H54 (cell line): Measurements from ENCODE around the gene NKD1.
"Not testable (repeated sequence)": the region's sequence is repeated elsewhere in the genome, so short reads cannot be mapped to it uniquely, and the experiment has no call there.

Experiments
- DNase-seq: peaks from one replicate; pipeline ENCODE4 v3.0.0; 2011; ENCODE audit warnings: low spot score, mixed read lengths; ENCODE audit not compliant: insufficient read length
- FAIRE-seq: peaks from 3 replicates; lab custom pipeline; 2011; peaks lifted over from hg19 to GRCh38; lab: Jason Lieb, UNC
- POLR2A ChIP-seq: IDR thresholded peaks from 2 replicates; pipeline ENCODE4 v1.6.1; 2011; ENCODE audit warnings: low read depth, mild to moderate bottlenecking, low read length

Gene NKD1

DNA sequence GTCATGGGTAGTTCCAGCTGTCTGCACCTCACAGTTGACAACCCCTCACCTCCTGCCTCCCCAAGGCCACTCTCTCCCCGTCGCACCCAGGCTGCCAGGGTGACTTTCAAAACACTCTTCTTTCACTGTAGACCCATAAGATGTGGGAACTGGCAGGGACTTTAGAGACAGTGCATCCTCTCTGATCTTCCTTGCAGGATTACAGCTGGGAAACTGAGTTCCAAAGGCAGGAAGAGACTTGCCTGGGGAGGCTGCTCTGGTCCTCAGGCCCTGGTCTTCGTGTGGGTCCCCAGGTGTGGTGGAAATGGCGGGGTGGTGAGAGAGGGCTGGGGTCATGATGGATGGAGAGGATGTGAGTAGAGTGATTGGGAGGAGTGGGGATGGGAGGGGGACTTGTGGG lies 21.9 kb upstream of the NKD1 start:
- FAIRE-seq, result no peak
- TF ChIP-seq POLR2A, result no peak
- no peak for DNase-seq

DNA sequence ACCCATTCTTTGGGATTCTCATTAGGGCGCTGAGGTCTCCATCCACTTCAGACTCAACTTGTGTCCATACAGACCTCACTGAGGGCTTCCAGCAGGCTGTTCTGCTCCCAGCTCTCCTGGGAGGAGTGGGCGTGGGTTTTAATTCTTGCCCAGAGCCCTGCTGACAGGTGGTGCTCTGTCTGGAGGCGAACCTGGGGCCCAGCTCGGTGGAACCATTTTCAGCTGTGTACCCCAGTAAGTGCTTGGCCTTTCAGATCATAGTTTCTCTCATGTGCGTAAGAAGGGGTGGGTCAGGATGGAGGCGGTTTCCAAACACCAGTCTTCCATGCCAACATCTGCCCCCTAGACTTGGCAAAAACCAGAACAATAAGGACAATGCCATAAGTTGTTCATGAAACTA lies 21.4 kb upstream of the NKD1 start:
- no peak for TF ChIP-seq POLR2A
- FAIRE-seq, result no peak
- DNase-seq, result no peak

DNA sequence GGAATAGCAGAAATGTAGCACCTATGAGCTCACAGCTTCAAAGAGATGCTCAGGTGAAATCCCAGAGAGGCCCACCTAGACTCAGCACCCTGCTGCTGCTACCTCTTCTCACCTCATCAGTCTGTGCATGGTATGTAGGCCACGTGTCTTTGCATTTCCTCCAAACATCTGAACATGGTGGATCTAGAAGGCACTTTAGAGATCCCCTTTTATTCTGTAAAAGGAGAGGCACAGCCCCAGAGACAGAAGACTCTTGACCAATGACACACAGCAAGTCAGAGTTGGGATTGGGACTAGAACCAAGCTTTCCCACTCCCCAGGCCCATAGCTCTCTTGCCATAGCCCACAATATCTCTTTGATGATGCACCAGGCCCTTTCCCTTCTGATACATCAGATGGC lies 19.4 kb upstream of the NKD1 start:
- TF ChIP-seq POLR2A, result no peak
- FAIRE-seq, result no peak
- no peak for DNase-seq

DNA sequence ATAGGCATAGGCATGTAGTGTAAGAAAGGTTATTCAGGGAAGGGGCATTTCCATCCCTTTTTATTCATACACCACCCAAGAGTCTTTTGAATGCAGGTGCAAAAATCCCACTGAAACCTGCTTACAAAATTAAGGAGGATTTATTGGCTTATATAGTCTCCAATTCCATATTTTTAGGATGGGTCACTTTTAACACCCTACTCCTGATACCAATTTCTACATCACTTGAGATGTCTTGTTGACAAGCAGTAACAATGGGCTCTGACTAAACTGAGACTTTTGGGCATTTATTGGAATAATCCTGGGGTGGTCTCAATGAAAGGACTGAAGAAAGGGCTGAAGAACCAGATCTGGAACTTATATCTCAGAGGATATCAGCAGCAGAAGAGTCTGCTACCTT lies 18.9 kb upstream of the NKD1 start:
- no peak for DNase-seq
- no peak for TF ChIP-seq POLR2A
- FAIRE-seq, result no peak

DNA sequence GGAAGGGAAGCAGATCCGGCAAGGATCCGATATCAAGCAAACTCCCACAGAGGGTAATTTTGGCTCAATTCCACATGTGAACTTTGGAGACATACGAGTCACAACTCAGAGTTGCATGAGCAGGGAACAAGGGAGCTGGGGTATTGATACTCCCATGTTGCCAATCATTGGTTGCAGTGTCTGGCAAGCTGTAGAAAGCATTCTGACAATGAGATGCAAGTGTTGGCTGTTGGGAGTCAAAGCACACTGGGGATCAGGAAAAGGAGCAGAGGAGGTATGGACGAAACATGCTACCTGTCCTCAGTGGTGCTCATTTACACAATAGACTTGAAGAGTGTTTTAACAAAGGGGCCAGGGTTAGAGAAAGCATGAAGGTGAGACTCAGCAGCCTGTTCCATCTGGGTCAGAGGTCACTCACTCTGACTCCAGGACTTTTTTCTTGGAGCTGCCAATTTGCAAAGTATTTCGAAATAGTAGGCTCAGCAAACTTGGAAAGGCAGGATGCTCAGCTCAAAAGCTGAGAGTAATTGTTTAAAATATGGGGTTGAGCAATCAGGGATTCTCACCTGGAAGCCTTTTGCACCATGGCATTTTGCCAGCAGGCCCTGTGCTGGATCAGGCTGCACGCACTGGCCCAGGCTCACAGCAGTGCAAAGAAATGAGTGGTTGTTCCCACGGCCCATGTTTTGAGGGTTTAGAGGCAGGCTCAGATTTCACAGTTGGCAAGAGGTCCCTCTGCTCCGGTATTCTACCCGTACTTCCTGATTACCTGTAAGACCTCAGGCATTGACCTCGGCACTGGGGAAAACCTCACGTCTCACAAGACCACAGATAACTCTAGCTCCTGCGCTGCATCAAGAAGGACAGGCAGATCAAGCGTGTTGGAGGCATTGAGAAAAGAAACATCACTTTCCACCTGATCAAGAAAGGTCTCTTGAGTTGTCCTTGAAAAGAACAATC lies 17.6 kb upstream of the NKD1 start:
- no peak for DNase-seq
- no peak for TF ChIP-seq POLR2A
- no peak for FAIRE-seq

DNA sequence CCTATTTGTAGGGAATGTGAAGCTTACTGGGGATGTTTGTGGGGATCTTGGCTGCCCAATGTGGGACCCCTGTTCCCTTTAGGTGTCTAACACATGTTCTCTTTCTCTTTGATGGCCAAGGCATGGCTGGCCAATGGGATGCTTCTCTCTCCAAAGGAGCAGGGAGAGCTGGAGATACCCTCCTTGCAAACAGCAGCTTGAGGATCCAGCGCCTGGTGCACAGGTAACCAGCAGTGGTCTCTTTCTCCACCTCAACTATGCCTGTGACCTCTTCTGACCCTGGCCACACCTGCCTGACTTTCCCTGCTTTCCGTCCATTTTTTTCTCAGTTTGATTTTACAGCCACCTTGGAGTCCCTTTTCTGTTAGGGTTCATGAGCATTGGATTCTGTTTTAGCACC lies 16.8 kb upstream of the NKD1 start:
- no peak for FAIRE-seq
- DNase-seq, result no peak
- TF ChIP-seq POLR2A, result no peak

DNA sequence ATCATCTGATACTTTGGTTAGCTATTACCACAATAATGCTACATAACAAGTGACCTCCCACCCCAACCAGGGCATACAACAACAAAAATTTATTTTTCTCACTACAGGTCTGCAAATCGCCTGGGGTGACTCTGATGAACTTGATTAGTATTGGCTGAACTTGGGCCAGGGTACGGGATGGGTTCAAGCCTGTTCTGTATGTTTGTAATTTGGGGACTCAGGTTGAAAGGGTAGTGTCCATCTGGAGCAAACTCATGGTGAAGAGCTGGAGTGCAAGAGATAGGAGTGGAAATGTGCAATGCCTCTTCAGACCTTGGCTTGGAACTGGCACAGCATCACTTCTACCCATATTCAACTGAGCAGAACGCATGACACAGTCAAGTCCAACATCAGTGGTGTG lies 16.3 kb upstream of the NKD1 start:
- no peak for FAIRE-seq
- no peak for DNase-seq
- TF ChIP-seq POLR2A, result no peak

DNA sequence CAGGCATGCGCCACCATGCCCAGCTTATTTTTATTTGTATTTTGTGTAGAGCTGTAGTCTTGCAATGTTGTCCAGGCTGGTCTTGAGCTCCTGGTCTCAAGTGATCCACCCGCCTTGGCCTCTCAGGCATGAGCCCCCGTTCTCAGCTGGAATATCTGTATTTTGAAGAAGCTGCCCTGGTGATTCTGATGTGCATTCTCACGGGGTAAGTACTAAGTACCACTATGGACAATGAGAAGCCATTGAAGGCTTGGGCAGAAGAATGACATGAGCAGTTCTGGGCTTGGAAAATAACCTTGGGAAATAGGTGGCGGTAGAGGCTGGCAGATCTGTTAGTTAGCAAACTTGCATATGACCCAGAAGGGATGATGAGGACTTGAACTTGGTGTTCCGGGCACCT lies 15.6 kb upstream of the NKD1 start:
- TF ChIP-seq POLR2A, result no peak
- FAIRE-seq (no peak), DNase-seq (no peak)

DNA sequence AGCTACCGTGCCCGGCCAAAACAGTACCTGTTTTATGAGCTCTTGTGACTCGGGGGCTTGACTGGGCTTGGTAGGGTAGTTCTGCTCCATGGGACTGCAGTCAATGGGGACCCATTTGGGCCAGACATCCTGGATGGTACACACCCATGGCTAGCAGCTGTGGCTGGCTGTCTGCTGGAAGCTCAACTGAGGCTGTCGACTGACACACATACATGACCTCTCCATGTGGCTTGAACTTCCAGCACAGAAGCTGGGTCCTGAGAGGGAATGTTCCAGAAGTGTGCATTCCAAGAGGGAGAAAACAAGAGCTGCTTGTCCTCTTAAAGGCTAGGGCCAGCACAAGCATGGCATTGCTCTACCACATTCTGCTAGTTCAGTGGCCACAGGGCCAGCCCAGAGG lies 14.9 kb upstream of the NKD1 start:
- DNase-seq (no peak), FAIRE-seq (no peak)
- TF ChIP-seq POLR2A, result no peak

DNA sequence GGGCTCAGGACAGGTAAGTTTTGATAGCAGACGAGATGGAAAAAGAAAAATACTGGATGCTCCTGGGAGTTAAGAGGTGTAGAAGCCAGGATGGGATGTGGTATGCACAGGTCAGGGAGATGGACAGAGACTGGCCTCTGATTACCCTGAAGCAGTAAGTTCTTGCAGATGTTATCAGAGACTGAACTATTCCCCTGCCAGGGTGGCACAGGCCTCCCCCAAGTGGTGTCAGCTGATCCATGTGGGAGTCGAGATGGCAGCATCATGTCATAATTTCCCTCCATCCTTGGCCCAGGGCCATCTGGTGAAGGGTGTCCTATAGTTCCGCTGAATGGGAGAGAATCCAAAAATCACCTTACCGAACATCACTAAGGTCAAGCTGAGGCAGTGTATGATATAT lies 14.1 kb upstream of the NKD1 start:
- FAIRE-seq, result no peak
- no peak for TF ChIP-seq POLR2A
- DNase-seq, result no peak

DNA sequence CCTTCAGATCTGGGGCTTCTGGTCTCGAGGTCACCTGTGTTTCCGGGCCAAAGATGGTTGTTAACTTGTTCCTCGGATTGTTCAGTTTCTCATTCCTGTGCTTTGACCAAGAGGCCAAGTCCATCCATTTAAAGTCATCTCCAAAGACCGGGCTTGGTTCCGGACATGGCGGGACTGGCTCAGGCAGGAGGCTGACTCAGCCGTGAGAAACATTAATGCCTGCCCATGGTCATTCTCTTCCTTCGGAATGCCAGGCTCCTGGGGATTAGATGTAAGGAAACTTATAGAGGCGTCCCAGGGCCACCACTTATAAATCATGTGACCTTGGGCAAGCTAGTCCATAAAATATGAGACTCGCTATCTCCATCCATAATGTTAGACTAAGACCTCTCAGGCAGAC lies 13.6 kb upstream of the NKD1 start:
- TF ChIP-seq POLR2A, result no peak
- DNase-seq (no peak), FAIRE-seq (no peak)

DNA sequence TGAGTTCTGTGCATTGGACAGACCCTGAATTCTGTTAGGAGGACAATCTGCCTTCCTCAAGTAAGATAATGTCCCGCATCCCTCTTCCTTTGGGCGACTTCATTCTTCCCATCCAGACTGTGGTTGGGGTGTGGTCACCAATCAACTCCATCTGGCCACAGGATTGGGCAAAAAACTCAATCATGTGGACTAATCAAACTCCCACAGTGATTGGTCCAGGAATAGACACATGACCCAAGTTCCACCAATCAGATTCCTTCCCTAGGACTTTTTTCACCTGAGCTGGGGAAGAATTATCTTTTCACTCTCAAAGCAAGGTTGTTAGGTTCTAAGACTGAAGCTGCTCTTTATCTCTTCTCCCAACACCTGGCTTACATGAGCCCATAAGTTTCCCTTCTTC lies 13.2 kb upstream of the NKD1 start:
- no peak for DNase-seq
- TF ChIP-seq POLR2A, result no peak
- no peak for FAIRE-seq

DNA sequence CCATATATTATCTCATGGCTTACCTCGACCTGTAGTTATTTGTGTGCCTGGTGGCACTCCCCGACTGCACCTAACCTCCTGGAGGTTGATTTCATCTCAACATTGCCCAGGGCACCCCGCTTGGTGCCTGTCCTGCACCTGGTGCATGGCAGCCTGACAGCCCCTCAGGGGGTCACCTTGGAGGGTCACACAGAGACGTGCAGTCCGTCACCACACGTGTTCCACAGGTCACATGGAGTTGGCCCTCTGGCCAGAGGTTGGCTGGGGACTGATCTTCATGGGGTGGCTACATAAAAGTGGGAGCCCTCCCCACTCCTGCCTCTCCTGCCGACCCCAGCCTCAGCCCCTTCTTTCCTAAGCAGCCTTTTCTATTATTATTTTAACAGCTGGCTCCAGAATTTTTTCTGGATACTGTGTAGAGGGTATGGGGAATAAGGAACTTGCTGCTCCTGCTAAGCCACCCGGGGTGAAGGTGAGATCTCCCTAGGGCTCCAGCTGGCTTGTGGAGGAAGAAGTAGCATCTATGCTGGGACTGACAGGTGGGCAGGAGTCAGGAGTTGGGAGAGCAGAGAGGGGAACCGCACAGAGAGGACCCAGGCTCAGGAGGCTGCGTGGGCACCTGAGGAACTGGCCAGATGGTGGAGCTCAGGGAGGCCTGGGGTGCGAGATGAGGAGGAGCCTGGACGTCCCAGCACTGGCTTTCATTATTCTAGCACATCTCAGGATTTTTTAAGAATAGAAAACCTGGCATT lies 12.5 kb upstream of the NKD1 start:
- FAIRE-seq, result no peak
- DNase-seq, result no peak
- no peak for TF ChIP-seq POLR2A

DNA sequence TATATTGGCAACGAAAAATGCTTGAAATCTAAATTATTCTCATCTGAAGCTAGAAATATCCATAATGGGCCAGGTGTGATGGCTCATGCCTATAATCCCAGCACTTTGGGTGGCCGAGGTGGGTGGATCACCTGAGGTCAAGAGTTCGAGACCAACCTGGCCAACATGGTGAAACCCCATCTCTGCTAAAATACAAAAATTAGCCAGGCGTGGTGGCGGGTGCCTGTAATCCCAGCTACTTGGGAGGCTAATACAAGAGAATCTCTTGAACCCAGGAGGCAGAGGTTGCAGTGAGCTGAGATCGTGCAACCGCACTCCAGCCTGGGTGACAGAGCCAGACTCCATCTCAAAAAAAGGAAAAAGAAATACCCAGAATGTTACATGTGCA lies 11.9 kb upstream of the NKD1 start:
- not testable (repeated sequence) for DNase-seq, FAIRE-seq

DNA sequence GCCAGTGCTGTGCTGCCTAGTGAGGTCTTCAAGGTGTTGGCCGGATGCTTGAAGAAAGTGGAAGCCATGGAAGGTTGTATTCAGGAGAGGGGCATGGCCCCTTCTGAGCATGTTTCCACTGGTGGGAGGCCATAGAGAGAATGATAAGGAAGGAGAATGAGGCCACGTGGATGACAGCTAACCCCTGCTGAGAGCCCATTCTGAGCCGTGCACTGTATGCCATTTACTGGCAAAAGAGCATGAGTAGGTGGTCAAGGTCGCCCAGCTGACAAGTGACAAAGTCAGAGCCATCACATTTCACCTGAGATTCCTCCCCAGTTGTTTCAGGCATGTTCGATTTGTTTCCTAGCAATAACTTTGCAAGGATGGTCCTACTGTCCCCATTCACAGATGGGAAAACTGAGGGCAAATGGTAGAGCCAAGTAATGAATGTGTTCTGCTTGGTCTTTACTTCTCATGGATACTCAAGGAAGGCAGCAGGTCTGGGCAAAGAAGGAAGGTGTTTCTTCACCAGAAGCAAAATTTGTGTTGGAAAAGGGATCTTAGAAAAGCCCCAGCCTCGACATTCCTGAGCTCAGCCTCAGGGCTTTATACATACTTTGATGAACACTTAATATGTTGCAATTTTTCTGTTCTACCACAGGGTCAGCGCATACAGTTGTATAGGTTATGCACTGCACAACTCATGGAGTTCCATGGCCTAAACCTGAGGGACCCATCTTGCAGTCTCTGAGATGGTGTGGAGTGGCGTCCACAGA lies 10.5 kb upstream of the NKD1 start:
- TF ChIP-seq POLR2A, result no peak
- no peak for FAIRE-seq
- DNase-seq, result no peak
